GM19438 (cell line): ENCODE data around the gene UBXN6.

Experiments used
- ATAC-seq: cut with Tn5 transposase; IDR thresholded peaks from one replicate; pipeline ENCODE4 v1.9.1; 2021; ENCODE audit warnings: low read depth; ENCODE audit not compliant: unreplicated experiment

UBXN6 gene

GRCh38 chr19:4413588-4413987 lies 44.0 kb downstream of the UBXN6 start:
- no peak for ATAC-seq

GRCh38 chr19:4409123-4409933 lies 48.3 kb downstream of the UBXN6 start:
- no peak for ATAC-seq

GRCh38 chr19:4406626-4407025 lies 51.0 kb downstream of the UBXN6 start:
- ATAC-seq: no peak

- no peak for ATAC-seq
Observed at GRCh38 chr19:4405977-4406376, 51.6 kb downstream of the UBXN6 start.

- ATAC-seq: no peak
Observed at GRCh38 chr19:4403005-4403761, 54.4 kb downstream of the UBXN6 start.

- peak; percentile 74 for ATAC-seq
Observed at GRCh38 chr19:4402171-4403004, 55.2 kb downstream of the UBXN6 start, which contains the start of gene CHAF1A. Gene CHAF1A, plus strand, starts transcription at chr19:4402640. Its CDS starts 123 bp downstream, at chr19:4402763.

GRCh38 chr19:4401769-4402170 lies 55.8 kb downstream of the UBXN6 start:
- ATAC-seq: no peak

GRCh38 chr19:4400135-4400936 lies 57.3 kb downstream of the UBXN6 start, which contains the start of gene SH3GL1:
Gene SH3GL1, minus strand, starts transcription at chr19:4400547. Its CDS starts 179 bp downstream, at chr19:4400368.
- ATAC-seq: peak; percentile 53

GRCh38 chr19:4399812-4400134 lies 57.8 kb downstream of the UBXN6 start:
- peak; percentile 7 for ATAC-seq

GRCh38 chr19:4396949-4397783 lies 60.4 kb downstream of the UBXN6 start:
- ATAC-seq: no peak
